ENCODE data around the gene CHST12.
"Not testable (repeated sequence)": the region's sequence is repeated elsewhere in the genome, so short reads cannot be mapped to it uniquely, and the experiment has no call there.

Gene CHST12

DNA sequence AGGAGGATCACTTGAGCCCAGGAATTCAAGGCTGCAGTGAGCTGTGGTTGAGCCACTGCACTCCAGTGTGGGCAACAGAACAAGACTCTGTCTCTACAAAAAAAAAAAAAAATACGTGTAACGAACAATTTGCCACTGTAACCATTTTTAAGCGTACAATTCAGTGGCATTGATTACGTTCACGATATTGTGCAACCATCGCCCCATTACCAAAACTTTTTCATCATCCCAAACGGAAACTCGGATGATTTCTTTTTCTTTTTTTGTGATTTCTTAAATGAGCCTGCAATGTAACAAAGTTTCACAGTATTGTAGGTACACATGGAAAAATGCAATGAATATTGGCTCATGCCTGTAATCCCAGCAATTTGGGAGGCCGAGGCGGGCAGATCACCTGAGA, 63.3 kb downstream of the CHST12 start:
- DNase-seq: no peak

GRCh38 chr7:2468227-2468626, 64.8 kb downstream of the CHST12 start:
- DNase-seq: no peak

- DNase-seq: not testable (repeated sequence)
Observed at GRCh38 chr7:2469460-2470203, 66.2 kb downstream of the CHST12 start.

DNA sequence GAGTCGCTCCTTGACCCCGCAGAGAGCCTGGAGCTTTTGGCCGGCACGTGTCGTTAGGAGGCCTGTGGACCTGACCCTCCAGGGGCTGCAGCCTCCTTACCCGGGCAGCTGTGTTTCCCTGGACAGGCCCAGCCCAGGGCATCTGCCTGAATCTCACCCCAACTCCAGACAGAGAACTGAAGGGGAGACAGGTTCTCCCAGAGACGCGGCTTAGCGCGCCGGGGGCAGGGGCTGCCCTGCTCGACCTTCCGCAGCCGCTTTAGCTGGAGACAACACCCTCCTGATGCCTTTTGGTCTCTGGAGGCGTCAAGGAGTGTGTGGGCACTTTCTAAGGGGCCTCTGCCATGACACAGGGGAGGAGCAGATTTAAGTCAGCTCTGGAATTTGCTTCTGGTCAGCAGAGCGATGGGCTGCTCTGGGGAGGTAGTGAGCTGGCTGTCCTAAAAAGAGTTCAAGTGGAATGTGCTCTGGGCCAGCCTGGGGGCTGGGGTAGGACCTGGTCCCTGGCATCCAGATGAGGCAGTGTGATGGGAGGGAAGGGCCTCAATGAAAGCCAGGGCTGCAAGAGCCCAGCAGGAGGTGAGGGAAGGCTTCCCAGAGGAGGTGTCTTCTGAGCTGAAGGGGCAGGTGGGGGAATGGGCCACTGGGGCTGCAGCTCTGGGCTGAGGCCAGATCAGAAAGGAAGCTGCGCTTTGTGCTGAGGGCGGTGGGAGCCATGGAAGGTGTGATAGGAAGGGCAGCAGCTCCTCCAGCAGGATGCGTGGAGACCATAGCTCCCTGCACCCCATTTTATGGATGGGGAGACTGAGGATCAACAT, 67.0 kb downstream of the CHST12 start:
- DNase-seq: no peak

DNA sequence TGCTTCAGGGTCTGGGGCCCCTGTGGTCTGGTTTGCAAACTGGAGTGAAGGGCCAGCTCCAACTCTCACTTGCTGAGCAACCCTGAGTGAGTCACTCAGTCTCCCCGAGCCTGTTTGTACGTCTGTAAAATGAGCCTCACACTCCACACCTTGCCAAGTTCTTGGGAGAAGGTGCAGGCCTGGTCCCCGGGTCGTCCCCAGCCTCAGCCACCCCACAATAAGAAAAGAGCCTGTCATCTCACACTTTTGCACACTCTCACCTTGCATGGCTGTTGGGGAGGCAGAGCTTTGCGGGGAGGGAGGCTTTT, 67.6 kb downstream of the CHST12 start:
- no peak for DNase-seq

DNA sequence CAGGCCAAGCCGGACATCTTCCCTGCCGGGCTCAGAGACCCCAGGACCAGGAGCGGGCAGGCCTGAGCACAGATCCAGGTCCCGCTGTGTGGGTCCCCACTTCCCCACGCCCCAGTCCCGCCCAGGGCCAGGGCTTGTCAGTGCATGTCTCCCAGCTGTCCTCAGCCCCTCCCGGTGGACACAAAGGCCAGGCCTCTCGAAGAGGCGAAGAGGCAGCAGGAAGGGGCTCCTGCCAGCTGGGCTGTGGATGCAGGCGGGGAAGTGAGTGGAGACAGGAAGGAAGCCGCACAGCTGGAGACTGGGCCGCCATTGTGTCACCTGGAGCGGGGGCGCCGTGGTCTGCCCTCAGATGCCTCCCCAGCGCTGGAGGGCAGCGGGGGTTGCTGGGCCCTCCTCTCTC, 68.0 kb downstream of the CHST12 start:
- no peak for DNase-seq

- DNase-seq: no peak
Observed at GRCh38 chr7:2472739-2473138, 69.3 kb downstream of the CHST12 start.

- DNase-seq: no peak
Observed at GRCh38 chr7:2473496-2474180, 70.2 kb downstream of the CHST12 start.

GRCh38 chr7:2474224-2474623, 70.8 kb downstream of the CHST12 start:
- DNase-seq: no peak

DNA sequence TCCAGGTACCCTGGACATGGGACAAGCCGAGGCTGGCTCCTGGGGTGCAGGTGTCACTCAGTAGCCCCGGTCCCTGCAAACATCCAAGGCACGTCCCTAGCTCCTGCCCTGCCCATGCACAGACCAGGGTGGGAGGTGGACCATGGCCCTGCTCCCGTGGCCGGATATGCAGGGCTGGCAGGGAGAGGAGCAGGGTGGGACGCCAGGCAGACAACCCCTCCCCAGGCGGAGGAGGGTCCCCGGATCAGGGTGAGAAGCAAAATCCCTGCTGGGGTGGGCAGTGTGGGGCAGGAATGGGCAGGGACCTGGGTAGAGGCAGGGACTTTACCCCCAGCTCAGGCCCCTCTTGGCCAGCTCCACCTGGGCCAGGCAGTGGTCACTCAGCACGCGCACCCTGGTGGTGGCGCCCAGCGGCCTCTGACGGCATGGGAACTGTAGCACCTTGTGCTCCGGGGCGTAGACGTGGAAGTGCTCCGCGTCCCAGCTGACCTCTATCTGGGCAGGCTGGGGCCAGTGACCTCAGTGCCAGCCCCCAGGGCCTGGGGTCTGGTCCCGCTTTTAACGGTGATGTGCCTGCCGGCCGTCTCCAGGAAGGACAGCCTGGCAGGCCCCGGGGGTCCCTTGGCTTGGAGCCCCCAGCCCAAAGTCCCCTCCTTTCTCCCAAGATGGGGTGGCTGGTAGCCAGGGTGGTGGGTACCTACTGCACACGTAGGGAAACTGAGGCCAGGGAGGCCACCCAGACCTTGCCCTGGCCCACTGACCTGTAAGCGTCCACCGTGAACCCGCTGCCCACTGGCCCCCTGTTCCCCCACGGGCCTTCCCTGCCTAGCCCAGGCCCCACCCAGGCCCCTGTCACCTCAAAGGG, 71.6 kb downstream of the CHST12 start:
- DNase-seq: no peak

GRCh38 chr7:2475678-2476015, 72.2 kb downstream of the CHST12 start:
- no peak for DNase-seq

DNA sequence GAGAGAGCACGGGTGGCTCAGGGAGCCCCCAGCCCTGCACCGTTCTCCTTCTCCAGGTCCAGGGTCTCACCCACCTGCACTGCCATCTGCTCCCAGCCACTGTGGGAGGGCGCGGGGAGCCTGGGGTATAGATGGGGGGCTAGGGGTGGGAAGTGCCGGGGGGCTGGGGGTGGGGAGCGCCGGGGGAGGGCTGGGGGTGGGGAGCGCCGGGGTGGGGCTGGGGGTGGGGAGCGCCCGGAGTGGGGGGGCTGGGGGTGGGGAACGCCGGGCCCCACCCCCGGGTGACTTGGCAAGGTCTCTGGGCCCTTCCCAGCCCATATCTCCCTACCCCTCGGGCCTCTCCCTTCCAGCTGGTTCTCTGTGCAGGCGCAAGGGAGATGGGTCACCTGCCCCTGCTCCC, 72.9 kb downstream of the CHST12 start, which contains the start of gene GRIFIN:
Gene GRIFIN, minus strand, starts transcription at position 101 of the 400 bp plus-strand sequence. Its CDS starts 15 bp downstream, at position 86.
- no peak for DNase-seq

GRCh38 chr7:2476776-2477446, 73.5 kb downstream of the CHST12 start:
- no peak for DNase-seq

GRCh38 chr7:2477447-2478398, 74.3 kb downstream of the CHST12 start:
- peak; percentile 70 for DNase-seq

GRCh38 chr7:2478399-2478785, 75.0 kb downstream of the CHST12 start:
- DNase-seq: no peak

DNA sequence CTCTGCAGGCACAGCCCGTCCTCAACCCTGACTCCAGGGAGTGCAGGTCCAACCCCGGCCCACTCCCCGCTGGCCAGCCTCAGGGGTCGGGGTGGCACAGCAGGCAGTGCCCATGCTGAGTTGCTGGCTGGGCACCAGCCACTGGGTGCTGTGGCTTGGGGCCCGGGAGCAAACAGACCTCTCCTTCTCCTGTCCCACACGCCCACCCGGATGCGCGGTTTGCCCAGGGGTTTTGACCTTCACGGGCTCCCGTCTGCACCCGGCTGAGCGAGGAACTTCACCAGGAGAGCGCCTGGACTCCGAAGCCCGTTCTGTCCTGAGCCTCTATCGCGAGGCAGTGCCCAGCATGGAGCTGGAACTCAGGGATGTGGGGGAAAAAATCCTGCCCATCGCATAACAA, 75.4 kb downstream of the CHST12 start:
- no peak for DNase-seq

DNA sequence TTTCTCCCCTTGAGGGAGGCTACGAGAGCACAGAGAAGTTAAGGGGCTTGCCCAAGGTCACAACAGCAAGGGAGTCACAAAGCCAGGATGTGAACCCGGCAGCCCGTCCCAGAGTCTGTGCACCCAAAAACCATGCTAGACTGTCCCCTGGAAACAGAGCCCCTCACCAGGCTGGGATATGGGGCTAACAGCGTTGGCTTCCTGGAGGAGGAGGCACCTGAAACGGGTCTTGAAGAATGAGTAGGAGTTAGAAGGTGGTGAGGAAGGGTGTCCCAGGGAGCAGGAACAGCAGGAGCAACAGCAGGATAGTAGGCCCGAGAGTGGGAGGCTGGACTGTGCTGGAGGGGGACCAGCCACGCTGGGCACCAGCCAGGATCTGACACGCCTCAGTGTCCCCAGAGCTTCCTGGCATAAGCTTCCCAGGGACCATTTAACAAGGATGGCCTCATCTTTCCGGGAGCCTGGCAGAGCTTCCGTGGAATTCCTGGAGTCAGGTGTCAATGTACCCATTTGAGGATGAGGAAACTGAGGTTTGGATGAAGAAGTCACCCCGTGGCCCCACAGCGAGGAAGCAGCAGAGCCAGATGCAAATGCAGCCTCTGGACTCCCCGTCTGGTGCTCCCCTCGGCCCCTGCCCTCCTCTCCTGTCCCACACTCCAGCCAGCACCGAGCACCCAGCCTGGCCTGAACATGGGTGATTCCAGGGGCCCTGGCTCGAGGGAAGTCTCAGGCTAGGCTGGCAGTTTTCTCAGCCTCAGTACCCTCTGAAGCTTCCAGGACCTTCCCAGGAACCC, 76.1 kb downstream of the CHST12 start:
- no peak for DNase-seq

- DNase-seq: no peak
Observed at GRCh38 chr7:2480070-2480408, 76.6 kb downstream of the CHST12 start.

DNA sequence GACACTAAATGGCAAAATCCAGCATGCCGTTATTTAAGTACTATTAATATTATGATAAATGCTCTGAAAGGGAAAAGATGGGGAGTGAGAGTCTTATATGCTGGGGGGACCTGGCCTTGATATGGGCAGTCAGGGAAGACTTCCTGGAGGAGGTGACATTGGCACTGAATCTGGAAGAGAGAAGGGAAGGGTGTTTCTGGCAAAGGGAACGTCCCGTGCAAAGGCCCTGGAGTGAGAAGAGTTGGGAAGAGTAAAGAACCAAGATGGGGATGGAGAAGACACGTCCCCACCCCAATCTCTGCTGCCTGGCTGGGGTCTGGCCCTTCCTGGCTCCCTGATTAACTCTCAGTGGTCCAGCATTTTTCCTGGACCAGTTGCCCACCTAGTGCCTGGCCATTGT, 77.8 kb downstream of the CHST12 start:
- no peak for DNase-seq

GRCh38 chr7:2482725-2483451, 79.5 kb downstream of the CHST12 start:
- no peak for DNase-seq
